ENCODE measurements around the gene TMEM135.
A peak's percentile ranks its signal among the peaks of the same experiment; 100 is the strongest.

The TMEM135 gene

GRCh38 chr11:87286338-87286737 lies 248.6 kb downstream of the TMEM135 start:
- Histone ChIP-seq H3K36me3 (no peaks in the 10 kb centered on the region), H3K4me1 (no peaks in the 10 kb centered on the region), H3K27me3 (no peaks in the 10 kb centered on the region), H3K9me3 (no peaks in the 10 kb centered on the region), H3K4me3 (ENCODE audit: low read depth, low read length) (no peak overlapping the region)
- no peak for TF ChIP-seq CTCF (IDR thresholded peaks at IDR 0.05; ENCODE audit: low read depth, low read length)
- DNase-seq, result no peak

GRCh38 chr11:87290304-87290922 lies 252.7 kb downstream of the TMEM135 start:
- H3K36me3 ChIP-seq, result no peaks in the 10 kb centered on the region
- no peaks in the 10 kb centered on the region for H3K9me3 ChIP-seq
- no peak overlapping the region for H3K4me3 ChIP-seq (ENCODE audit: low read depth, low read length)
- no peaks in the 10 kb centered on the region for H3K4me1 ChIP-seq
- peak; percentile 51 for TF ChIP-seq CTCF (IDR thresholded peaks at IDR 0.05; ENCODE audit: low read depth, low read length)
- H3K27me3 ChIP-seq, result no peaks in the 10 kb centered on the region
- no peak for DNase-seq

- Histone ChIP-seq H3K9me3 (no peaks in the 10 kb centered on the region), H3K4me3 (ENCODE audit: low read depth, low read length) (no peak overlapping the region), H3K36me3 (no peaks in the 10 kb centered on the region), H3K4me1 (no peaks in the 10 kb centered on the region), H3K27me3 (no peaks in the 10 kb centered on the region)
- DNase-seq, result no peak
- TF ChIP-seq CTCF (IDR thresholded peaks at IDR 0.05; ENCODE audit: low read depth, low read length), result no peak
These were observed 254.9 kb downstream of the TMEM135 start for GRCh38 chr11:87292598-87292997.

DNA sequence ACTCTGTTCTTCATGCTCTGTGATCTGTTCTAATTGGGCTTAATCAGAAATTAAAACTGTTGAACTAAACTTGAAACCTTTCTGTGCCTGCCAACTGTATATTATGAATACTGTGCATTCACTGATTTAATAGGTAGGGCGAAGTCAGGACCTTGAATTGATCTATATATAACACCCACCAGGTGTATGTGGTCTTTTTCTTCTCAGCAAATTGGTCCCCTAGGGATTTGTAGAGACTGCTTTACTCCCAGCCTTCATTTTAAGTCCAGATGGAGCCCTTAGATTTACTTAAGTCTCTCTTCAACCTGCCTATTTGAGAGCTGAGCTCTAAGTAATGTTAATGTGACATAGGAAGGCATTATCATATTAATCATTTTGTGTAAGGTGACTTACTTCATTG lies 257.5 kb downstream of the TMEM135 start:
- Histone ChIP-seq H3K9me3 (no peaks in the 10 kb centered on the region), H3K27me3 (no peaks in the 10 kb centered on the region), H3K36me3 (no peaks in the 10 kb centered on the region), H3K4me3 (ENCODE audit: low read depth, low read length) (no peak overlapping the region), H3K4me1 (no peaks in the 10 kb centered on the region)
- TF ChIP-seq CTCF (IDR thresholded peaks at IDR 0.05; ENCODE audit: low read depth, low read length), result no peak
- DNase-seq, result no peak

DNA sequence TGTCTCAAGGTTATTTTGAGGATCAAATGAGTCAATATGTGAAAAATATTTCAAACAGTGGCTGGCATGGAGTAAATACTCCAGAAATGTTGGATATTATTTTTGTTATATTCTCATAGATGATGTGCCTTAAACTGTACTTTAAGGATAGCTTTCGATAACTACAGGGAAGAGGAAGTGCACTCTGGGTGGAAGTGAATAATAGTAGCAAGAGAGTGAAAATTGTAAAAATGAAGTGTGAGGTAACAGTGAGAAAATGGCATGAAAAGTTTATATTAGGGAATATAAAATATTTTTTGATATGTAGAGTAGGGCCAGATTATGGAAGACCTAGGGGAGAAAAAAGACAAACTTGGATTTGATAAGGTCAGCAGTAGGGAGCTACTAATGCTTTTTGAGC lies 258.9 kb downstream of the TMEM135 start:
- no peak for TF ChIP-seq CTCF (IDR thresholded peaks at IDR 0.05; ENCODE audit: low read depth, low read length)
- no peaks in the 10 kb centered on the region for H3K4me1 ChIP-seq
- H3K9me3 ChIP-seq, result no peaks in the 10 kb centered on the region
- no peaks in the 10 kb centered on the region for H3K27me3 ChIP-seq
- H3K36me3 ChIP-seq, result no peaks in the 10 kb centered on the region
- no peak overlapping the region for H3K4me3 ChIP-seq (ENCODE audit: low read depth, low read length)
- DNase-seq, result no peak

DNA sequence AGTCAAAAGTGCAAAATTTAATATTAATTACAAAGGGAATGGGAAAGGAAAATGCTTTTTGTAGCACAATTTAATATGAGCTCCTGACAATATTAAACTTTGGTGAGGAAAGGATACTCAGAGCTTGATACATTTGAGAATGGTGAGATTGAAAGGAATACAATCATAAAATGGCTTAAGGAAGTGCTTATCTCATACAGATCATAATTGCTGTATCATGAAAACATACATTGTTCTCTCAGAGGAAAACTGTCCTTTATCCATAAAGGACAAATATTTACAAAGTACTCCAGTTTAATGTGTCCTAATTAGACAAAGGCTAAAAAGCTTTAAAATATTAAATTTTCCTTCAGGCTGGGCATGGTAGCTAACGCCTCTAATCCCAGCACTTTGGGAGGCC lies 260.4 kb downstream of the TMEM135 start:
- Histone ChIP-seq H3K4me1 (no peaks in the 10 kb centered on the region), H3K4me3 (ENCODE audit: low read depth, low read length) (no peak overlapping the region), H3K36me3 (no peaks in the 10 kb centered on the region), H3K27me3 (no peaks in the 10 kb centered on the region), H3K9me3 (no peaks in the 10 kb centered on the region)
- no peak for DNase-seq
- no peak for TF ChIP-seq CTCF (IDR thresholded peaks at IDR 0.05; ENCODE audit: low read depth, low read length)

Data from BE2C (cell line).